A673 (cell line): ENCODE results near the gene GLIS2. TPM values are rescaled to one million over a fixed set of nuclear protein-coding genes. Genes with fewer than 3 reads are reported as not detected.

Experiments
- BruUV-seq: library from RNA; stranded (reverse); fragments of 400-500 nt; replicated peaks from 2 replicates; lab custom pipeline; 2021; lab: Mats Ljungman, UMichigan
- CTCF ChIA-PET: fragments of 300-600 bp; sonication (Branson Sonifier 250); formaldehyde crosslinking; loops from one replicate; lab custom pipeline; 2022; ENCODE audit warnings: antibody characterized with exemption; lab: Charles Lee
- POLR2A ChIA-PET: fragments of 300-600 bp; sonication (Branson Sonifier 250); formaldehyde crosslinking; loops from one replicate; lab custom pipeline; 2022; ENCODE audit warnings: antibody characterized with exemption; ENCODE audit not compliant: low non-redundant PET; lab: Charles Lee
- DNase-seq: peaks from one replicate; pipeline ENCODE4 v3.0.0-alpha.2; 2015; ENCODE audit warnings: low spot score
- H3K27ac ChIP-seq: fragments of 200-600 bp; sonication (generic); 2 replicates; pipeline ENCODE4 v1.5.1; 2016; ENCODE audit warnings: mixed run types, low read depth, mild to moderate bottlenecking, mixed read lengths, antibody characterized with exemption, low read length; ENCODE audit not compliant: poor library complexity, severe bottlenecking
- H3K27me3 ChIP-seq: fragments of 200-600 bp; sonication (generic); replicated peaks from 2 replicates; pipeline ENCODE4 v1.6.1; 2017; ENCODE audit warnings: mixed run types, low read depth, mild to moderate bottlenecking, mixed read lengths, antibody characterized with exemption, low read length; ENCODE audit not compliant: insufficient read depth, poor library complexity
- H3K36me3 ChIP-seq: fragments of 200-600 bp; sonication (generic); 2 replicates; pipeline ENCODE4 v1.6.1; 2016; ENCODE audit warnings: mixed run types, mild to moderate bottlenecking, mixed read lengths, antibody characterized with exemption, low read length; ENCODE audit not compliant: insufficient read depth, poor library complexity, severe bottlenecking
- H3K4me1 ChIP-seq: fragments of 200-600 bp; sonication (generic); 2 replicates; pipeline ENCODE4 v1.6.1; 2017; ENCODE audit warnings: mixed run types, mild to moderate bottlenecking, mixed read lengths, antibody characterized with exemption, low read length; ENCODE audit not compliant: insufficient read depth, poor library complexity, severe bottlenecking
- H3K4me3 ChIP-seq: fragments of 200-600 bp; sonication (generic); 2 replicates; pipeline ENCODE4 v1.5.1; 2016; ENCODE audit warnings: low read depth, mixed run types, mild to moderate bottlenecking, mixed read lengths, low read length; ENCODE audit not compliant: poor library complexity, severe bottlenecking
- H3K9me3 ChIP-seq: fragments of 200-600 bp; sonication (generic); 2 replicates; pipeline ENCODE4 v1.6.1; 2016; ENCODE audit warnings: mixed run types, low read depth, mild to moderate bottlenecking, mixed read lengths, antibody characterized with exemption, low read length; ENCODE audit not compliant: poor library complexity, severe bottlenecking
- EZH2 ChIP-seq: fragments of 200-600 bp; sonication (generic); IDR thresholded peaks from 2 replicates; pipeline ENCODE4 v1.6.1; 2017; ENCODE audit warnings: borderline replicate concordance, low read depth, mild to moderate bottlenecking, mixed read lengths, antibody characterized with exemption, low read length; ENCODE audit not compliant: poor library complexity, severe bottlenecking
- intact Hi-C: fragments of 100-400 bp; cut with micrococcal nuclease; formaldehyde crosslinking; loops from one replicate; pipeline ENCODE4 v1.10.0; 2022; ENCODE audit not compliant: unreplicated experiment
- total RNA-seq: library from RNA; stranded (reverse); gene quantifications from 2 replicates; pipeline ENCODE4 v1.2.3, GENCODE V29; 2021
- TF ChIP-seq, protein P1 (sequence below): fragments of 300-800, 200-600 bp; sonication (generic); conservative IDR thresholded peaks from 2 replicates; pipeline ENCODE4 v1.5.1; 2017; ENCODE audit warnings: low read depth, mild to moderate bottlenecking, antibody characterized with exemption, low read length, moderate library complexity, mixed read lengths

The GLIS2 gene
- total RNA-seq, 1 experiment from 2014 or later, result 10.6 TPM

DNA sequence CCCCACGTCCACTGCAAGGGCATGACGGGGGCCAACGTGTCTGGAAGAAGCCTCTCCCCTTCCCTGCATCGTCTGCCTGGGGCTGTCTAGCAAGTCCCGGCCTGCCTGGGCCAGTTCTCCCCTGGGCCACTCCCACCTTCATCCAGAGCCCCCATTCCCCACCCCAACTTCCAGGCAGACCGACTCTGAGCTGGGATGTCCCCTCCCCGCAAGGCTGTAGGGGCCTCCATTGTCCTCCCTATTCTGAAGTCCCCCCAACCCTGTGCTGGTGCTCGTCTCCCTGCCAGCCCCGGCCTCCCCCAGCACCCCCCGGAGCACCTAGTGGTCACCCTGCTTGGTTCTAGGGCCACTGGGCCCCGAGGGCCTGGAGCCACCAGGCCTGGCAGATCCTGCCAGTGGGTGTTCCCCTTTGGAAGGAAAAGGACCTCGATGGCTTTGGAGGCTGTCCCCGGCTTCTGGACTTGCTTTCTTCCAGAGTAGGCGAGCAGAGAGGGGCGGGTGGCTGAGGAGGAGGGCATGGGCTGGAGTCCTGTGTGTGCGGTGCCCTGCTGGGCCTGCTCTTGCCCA, 4.8 kb downstream of the GLIS2 start:
- no peak overlapping the region for H3K4me3 ChIP-seq
- no TSS peak for BruUV-seq
- H3K9me3 ChIP-seq, result no peaks in the 10 kb centered on the region
- H3K36me3 ChIP-seq, result no peaks in the 10 kb centered on the region
- intact Hi-C loops, result no loop called here
- no peak overlapping the region for H3K27ac ChIP-seq
- peaks cover 37% of the 10 kb centered on the region for H3K4me1 ChIP-seq
- TF ChIP-seq EZH2, result no peak
- TF ChIP-seq, protein P1, sequence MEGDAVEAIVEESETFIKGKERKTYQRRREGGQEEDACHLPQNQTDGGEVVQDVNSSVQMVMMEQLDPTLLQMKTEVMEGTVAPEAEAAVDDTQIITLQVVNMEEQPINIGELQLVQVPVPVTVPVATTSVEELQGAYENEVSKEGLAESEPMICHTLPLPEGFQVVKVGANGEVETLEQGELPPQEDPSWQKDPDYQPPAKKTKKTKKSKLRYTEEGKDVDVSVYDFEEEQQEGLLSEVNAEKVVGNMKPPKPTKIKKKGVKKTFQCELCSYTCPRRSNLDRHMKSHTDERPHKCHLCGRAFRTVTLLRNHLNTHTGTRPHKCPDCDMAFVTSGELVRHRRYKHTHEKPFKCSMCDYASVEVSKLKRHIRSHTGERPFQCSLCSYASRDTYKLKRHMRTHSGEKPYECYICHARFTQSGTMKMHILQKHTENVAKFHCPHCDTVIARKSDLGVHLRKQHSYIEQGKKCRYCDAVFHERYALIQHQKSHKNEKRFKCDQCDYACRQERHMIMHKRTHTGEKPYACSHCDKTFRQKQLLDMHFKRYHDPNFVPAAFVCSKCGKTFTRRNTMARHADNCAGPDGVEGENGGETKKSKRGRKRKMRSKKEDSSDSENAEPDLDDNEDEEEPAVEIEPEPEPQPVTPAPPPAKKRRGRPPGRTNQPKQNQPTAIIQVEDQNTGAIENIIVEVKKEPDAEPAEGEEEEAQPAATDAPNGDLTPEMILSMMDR, result no peak
- DNase-seq, result no peak
- ChIA-PET CTCF (no interaction called here), POLR2A (no interaction called here)
- no peaks in the 10 kb centered on the region for H3K27me3 ChIP-seq

DNA sequence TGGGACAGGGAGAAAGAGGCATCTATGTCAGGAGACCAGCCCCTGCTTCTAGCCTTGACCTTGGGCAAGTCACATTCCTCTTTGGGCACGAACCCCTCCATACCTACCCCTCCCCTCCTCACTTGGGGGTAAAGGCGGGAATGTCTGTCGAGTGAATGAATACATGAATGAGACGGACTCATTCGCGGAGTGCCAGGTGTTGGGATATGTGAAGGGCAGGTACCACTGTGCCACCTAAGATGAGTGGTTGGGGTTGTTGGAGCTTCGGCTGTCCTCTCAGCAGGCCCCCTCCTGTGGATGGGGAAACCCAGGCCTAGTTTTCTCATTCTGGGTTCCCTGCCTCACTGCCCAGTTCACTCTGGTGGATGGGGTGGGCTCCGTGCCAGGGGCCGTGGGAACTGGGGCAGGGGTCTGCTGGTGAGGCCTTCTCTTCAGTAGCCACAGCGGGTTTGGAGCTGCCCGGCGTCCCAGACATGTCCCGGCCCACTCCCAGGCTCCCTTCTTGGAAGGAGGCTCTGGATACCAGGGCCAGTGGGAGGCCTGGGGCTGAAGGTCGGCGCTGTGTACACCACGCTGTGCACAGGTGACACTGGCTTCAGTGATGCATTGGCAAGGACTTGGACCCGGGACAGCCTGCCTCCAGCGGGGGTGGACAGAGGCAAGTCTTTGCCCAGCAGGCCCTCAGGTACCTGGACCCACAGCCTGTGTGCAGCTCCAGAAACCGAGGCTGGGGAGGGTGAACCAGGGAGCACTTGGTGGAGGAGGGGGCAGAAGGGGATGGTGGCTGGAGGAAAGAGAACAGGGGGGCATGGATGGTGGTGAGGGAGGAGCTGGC, 5.6 kb downstream of the GLIS2 start:
- POLR2A ChIA-PET, result no interaction called here
- no peak for DNase-seq
- peaks cover 37% of the 10 kb centered on the region for H3K4me1 ChIP-seq
- no peak for TF ChIP-seq EZH2
- TF ChIP-seq, protein P1, result no peak
- no peak overlapping the region for H3K27ac ChIP-seq
- no peaks in the 10 kb centered on the region for H3K9me3 ChIP-seq
- BruUV-seq, result no TSS peak
- no peak overlapping the region for H3K4me3 ChIP-seq
- H3K36me3 ChIP-seq, result no peaks in the 10 kb centered on the region
- H3K27me3 ChIP-seq, result no peaks in the 10 kb centered on the region
- intact Hi-C loops, result no loop called here
- CTCF ChIA-PET, result no interaction called here

DNA sequence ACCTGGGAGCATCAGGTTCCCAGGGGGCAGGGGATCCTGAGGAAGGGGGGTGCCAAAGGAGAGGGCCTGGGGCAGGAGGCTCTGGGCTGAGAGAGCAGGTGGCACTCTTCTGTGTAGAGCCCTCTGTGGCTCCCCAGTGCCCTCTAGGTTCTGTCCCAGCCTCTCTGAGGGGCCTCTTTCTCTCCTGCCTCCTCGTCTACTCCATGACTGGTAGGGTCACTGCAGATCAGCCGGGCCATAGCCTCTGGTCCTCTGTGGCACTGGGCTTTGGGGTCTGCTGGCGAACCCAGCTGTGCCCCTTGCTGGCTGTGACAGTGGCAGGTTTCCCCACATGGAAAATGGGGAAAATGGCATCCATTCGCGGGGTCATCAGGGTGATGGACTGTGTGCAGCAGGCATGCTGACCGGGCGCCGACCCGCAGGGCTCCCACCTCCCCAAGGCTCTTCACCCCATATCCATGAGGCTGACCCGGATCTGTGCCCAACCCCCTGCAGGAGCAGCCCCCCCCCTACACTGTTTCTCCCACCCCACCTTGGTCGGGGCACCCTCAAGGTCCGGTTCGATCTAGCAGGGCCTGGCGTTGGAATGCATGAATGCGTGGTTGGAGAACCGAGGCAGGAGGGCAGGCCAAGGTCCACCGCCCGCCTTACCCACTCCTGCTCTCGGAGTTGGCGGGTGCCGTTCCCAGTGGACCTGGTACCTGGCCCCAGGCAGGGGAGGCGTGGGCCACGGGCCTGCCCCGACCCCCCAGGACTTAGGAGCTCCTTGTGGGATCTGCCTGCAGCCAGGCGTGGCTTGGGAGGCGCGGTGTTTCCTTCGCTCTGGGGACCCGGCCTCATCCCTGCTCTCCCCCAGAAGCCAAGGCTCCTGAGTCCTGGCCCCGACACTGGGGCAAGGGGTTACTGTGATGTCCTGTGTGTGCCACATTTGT, 6.5 kb downstream of the GLIS2 start:
- Histone ChIP-seq H3K36me3 (no peaks in the 10 kb centered on the region), H3K4me1 (peaks cover 28% of the 10 kb centered on the region), H3K9me3 (no peaks in the 10 kb centered on the region), H3K27me3 (no peaks in the 10 kb centered on the region), H3K27ac (no peak overlapping the region), H3K4me3 (no peak overlapping the region)
- TF ChIP-seq, protein P1, result no peak
- no peak for TF ChIP-seq EZH2
- no peak for DNase-seq
- ChIA-PET POLR2A (interaction anchor here (0.6 kb wide), 1 partner anchor 294 kb away, joined by 3 read pairs; no protein-coding TSS in a partner anchor), CTCF (interaction anchor here (0.6 kb wide), 1 partner anchor 9 kb away, joined by 5 read pairs; no protein-coding TSS in a partner anchor)
- intact Hi-C loops, result no loop called here
- no TSS peak for BruUV-seq
